ENCODE measurements around the gene DGKQ. TPM values are rescaled to one million over a fixed set of nuclear protein-coding genes. Genes with fewer than 3 reads are reported as not detected.

Gene DGKQ
- total RNA-seq, 1 experiment from 2014 or later: 22.0 TPM

DNA sequence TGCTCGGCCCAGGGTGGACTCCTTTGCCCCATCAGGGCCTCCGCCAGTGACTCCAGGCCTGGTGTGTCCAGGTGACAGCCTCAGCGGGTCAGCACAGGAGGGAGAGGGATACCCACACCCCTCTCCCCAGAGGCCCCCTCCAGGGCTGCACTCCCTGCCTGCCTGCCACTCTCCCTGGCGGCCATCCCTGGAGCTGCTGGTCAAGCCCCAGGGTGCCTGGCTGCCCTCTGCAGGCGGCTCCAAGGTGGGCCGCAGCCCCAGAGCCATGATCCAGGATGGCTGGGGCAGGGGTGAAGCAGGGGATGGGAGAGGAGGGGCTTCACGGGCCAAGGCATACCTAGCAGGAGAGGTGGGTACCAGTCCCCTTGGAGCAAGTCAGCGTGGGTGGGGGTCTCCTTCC, 41.8 kb upstream of the DGKQ start:
- H3K79me2 ChIP-seq (ENCODE audit: insufficient read depth, low read length): peaks cover 12% of the 10 kb centered on the region; the same call in 1 of the 2 replicates
- intact Hi-C loops (cut with micrococcal nuclease): no loop called here
- ATAC-seq (no peak), DNase-seq (ENCODE audit: low read depth, low spot score) (no peak)
- H2AFZ ChIP-seq (ENCODE audit: low read depth, low read length, poor library complexity, severe bottlenecking): no peak overlapping the region
- H3K27me3 ChIP-seq (ENCODE audit: insufficient read depth, low read length): no peaks in the 10 kb centered on the region
- H3K4me2 ChIP-seq (ENCODE audit: low read length): no peak overlapping the region
- H4K20me1 ChIP-seq (ENCODE audit: insufficient read depth): no peaks in the 10 kb centered on the region
- no TSS peak for BruUV-seq (replicated peaks)
- H3K4me3 ChIP-seq (replicated peaks in 1 of 2; ENCODE audit: low read depth in 1 of 2, low read length in 2 of 2): no peak overlapping the region
- CTCF ChIA-PET: no interaction called here
- H3K27ac ChIP-seq (ENCODE audit: low read depth, low read length): no peak overlapping the region
- no peak overlapping the region for H3K9ac ChIP-seq (ENCODE audit: low read length)
- no peaks in the 10 kb centered on the region for H3K9me2 ChIP-seq (ENCODE audit: insufficient read depth)
- no peaks in the 10 kb centered on the region for H3K9me3 ChIP-seq (ENCODE audit: control insufficient read depth in 1 of 2, insufficient read depth in 1 of 2, low read depth in 1 of 2, low read length in 2 of 2)
- H3K36me3 ChIP-seq (ENCODE audit: control insufficient read depth in 1 of 2, insufficient read depth in 2 of 2, low read length in 2 of 2): peaks cover 3 to 4% of the 10 kb centered on the region in 2 experiments; a peak in 2 of 4 replicates
- POLR2A ChIA-PET: no interaction called here
- peaks cover 14 to 19% of the 10 kb centered on the region in 2 experiments for H3K4me1 ChIP-seq (ENCODE audit: control insufficient read depth in 1 of 2, insufficient read depth in 2 of 2, low read length in 2 of 2)
- TF ChIP-seq, protein P1, sequence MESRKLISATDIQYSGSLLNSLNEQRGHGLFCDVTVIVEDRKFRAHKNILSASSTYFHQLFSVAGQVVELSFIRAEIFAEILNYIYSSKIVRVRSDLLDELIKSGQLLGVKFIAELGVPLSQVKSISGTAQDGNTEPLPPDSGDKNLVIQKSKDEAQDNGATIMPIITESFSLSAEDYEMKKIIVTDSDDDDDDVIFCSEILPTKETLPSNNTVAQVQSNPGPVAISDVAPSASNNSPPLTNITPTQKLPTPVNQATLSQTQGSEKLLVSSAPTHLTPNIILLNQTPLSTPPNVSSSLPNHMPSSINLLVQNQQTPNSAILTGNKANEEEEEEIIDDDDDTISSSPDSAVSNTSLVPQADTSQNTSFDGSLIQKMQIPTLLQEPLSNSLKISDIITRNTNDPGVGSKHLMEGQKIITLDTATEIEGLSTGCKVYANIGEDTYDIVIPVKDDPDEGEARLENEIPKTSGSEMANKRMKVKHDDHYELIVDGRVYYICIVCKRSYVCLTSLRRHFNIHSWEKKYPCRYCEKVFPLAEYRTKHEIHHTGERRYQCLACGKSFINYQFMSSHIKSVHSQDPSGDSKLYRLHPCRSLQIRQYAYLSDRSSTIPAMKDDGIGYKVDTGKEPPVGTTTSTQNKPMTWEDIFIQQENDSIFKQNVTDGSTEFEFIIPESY (IDR thresholded peaks at IDR 0.05; ENCODE audit: extremely low read depth, insufficient replicate concordance, low read length): no peak
- TF ChIP-seq, protein P2, sequence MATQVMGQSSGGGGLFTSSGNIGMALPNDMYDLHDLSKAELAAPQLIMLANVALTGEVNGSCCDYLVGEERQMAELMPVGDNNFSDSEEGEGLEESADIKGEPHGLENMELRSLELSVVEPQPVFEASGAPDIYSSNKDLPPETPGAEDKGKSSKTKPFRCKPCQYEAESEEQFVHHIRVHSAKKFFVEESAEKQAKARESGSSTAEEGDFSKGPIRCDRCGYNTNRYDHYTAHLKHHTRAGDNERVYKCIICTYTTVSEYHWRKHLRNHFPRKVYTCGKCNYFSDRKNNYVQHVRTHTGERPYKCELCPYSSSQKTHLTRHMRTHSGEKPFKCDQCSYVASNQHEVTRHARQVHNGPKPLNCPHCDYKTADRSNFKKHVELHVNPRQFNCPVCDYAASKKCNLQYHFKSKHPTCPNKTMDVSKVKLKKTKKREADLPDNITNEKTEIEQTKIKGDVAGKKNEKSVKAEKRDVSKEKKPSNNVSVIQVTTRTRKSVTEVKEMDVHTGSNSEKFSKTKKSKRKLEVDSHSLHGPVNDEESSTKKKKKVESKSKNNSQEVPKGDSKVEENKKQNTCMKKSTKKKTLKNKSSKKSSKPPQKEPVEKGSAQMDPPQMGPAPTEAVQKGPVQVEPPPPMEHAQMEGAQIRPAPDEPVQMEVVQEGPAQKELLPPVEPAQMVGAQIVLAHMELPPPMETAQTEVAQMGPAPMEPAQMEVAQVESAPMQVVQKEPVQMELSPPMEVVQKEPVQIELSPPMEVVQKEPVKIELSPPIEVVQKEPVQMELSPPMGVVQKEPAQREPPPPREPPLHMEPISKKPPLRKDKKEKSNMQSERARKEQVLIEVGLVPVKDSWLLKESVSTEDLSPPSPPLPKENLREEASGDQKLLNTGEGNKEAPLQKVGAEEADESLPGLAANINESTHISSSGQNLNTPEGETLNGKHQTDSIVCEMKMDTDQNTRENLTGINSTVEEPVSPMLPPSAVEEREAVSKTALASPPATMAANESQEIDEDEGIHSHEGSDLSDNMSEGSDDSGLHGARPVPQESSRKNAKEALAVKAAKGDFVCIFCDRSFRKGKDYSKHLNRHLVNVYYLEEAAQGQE (IDR thresholded peaks at IDR 0.05; ENCODE audit: low read depth): no peak
- TF ChIP-seq TCF7L2 (IDR thresholded peaks at IDR 0.05; ENCODE audit: borderline replicate concordance, extremely low read depth, insufficient read depth, insufficient read length): no peak
- no peak for TF ChIP-seq YY1 (IDR thresholded peaks at IDR 0.05; ENCODE audit: extremely low read depth, insufficient replicate concordance, low read depth, low read length)
- TF ChIP-seq ZFX (IDR thresholded peaks at IDR 0.05): no peak
- TF ChIP-seq, protein P3, sequence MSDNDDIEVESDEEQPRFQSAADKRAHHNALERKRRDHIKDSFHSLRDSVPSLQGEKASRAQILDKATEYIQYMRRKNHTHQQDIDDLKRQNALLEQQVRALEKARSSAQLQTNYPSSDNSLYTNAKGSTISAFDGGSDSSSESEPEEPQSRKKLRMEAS (IDR thresholded peaks at IDR 0.05): no peak
- RAD21 ChIA-PET (ENCODE audit: low non-redundant PET in 1 of 2, low total read pairs in 2 of 2, uncharacterized antibody in 2 of 2, unreplicated experiment in 2 of 2): no interaction called here
